B cell (primary cell): Measurements from ENCODE around the gene MRPS34. TPM values are rescaled to one million over a fixed set of nuclear protein-coding genes. Genes with fewer than 3 reads are reported as not detected.

Source experiments
- ATAC-seq: fragments of 200-7000 bp; cut with Tn5 transposase; one replicate; pipeline ENCODE4 v1.10.0; 2021; ENCODE audit warnings: low read depth, mild to moderate bottlenecking, moderate number of reproducible peaks, moderate library complexity
- CTCF ChIA-PET: fragments of 350-600 bp; sonication (Branson Sonifier 250); formaldehyde crosslinking; loops from one replicate; lab custom pipeline; 2021; ENCODE audit warnings: antibody characterized with exemption, inconsistent platforms; lab: Charles Lee
- POLR2A ChIA-PET: fragments of 350-600 bp; sonication (Branson Sonifier 250); formaldehyde crosslinking; loops from one replicate; lab custom pipeline; 2021; ENCODE audit warnings: antibody characterized with exemption; lab: Charles Lee
- DNase-seq: peaks from one replicate; pipeline ENCODE4 v3.0.0; 2013
- H2AFZ ChIP-seq: 2 replicates; pipeline ENCODE4 v1.6.1; 2012; ENCODE audit warnings: mild to moderate bottlenecking, low read depth, low read length; ENCODE audit not compliant: insufficient read depth, poor library complexity, severe bottlenecking
- H3K27ac ChIP-seq, 2 donors: 1 replicate in 1 of 2; 2 replicates in 1 of 2; pipeline ENCODE4 v1.5.1; 2012 to 2013; ENCODE audit warnings: low read length in 2 of 2, mild to moderate bottlenecking in 2 of 2, moderate library complexity in 1 of 2
- H3K27me3 ChIP-seq, 4 experiments: fragments of 200-600 bp in 1 of 4; sonication (generic) in 1 of 4; replicated peaks in 1 of 4; 1 replicate in 2 of 4; 2 replicates in 2 of 4; pipeline versions ENCODE4 v1.6.1 to v1.7.0; 2013 to 2016; ENCODE audit warnings: low read length in 3 of 4, mild to moderate bottlenecking in 2 of 4, mixed read lengths in 1 of 4, moderate library complexity in 1 of 4; ENCODE audit not compliant: insufficient read depth in 4 of 4, control insufficient read depth in 3 of 4; ENCODE audit errors: control extremely low read depth in 1 of 4
- H3K36me3 ChIP-seq, 2 experiments: replicated peaks in 1 of 2; 1 replicate in 1 of 2; 2 replicates in 1 of 2; pipeline versions ENCODE4 v1.6.1 to v1.7.1; 2013; ENCODE audit warnings: low read length in 1 of 2; ENCODE audit not compliant: insufficient read depth in 2 of 2, control insufficient read depth in 1 of 2; ENCODE audit errors: control extremely low read depth in 1 of 2, extremely low read depth in 1 of 2
- H3K4me1 ChIP-seq, 2 donors: fragments of 200-600 bp in 1 of 2; sonication (generic) in 1 of 2; 1 replicate in 1 of 2; 2 replicates in 1 of 2; pipeline versions ENCODE4 v1.5.1 to v1.6.1; 2013 to 2017; ENCODE audit warnings: low read length in 2 of 2; ENCODE audit not compliant: control insufficient read depth in 2 of 2, insufficient read depth in 2 of 2
- H3K4me2 ChIP-seq: replicated peaks from 2 replicates; pipeline ENCODE3; 2012; ENCODE audit warnings: mild to moderate bottlenecking, low read depth, low read length; ENCODE audit not compliant: poor library complexity, severe bottlenecking
- H3K4me3 ChIP-seq, 5 experiments: fragments of 200-600 bp in 1 of 5; sonication (generic) in 1 of 5; 1 replicate in 3 of 5; 2 replicates in 2 of 5; pipeline versions ENCODE4 v1.5.1 to v1.7.0; 2011 to 2016; ENCODE audit warnings: low read length in 4 of 5, mild to moderate bottlenecking in 4 of 5, low read depth in 2 of 5, control low read depth in 1 of 5, moderate library complexity in 1 of 5; ENCODE audit not compliant: insufficient read depth in 1 of 5; ENCODE audit errors: control extremely low read depth in 1 of 5, extremely low read depth in 1 of 5
- H3K79me2 ChIP-seq: fragments of 200-600 bp; sonication (generic); one replicate; pipeline ENCODE4 v1.6.0; 2016; ENCODE audit warnings: low read length; ENCODE audit not compliant: control insufficient read depth, insufficient read depth
- H3K9ac ChIP-seq: fragments of 200-600 bp; sonication (generic); 2 replicates; pipeline ENCODE4 v1.6.1; 2017; ENCODE audit warnings: mild to moderate bottlenecking, low read length, moderate library complexity
- H3K9me3 ChIP-seq, 3 donors: one replicate each; pipeline versions ENCODE4 v1.6.1 to v1.7.1; 2013; ENCODE audit warnings: low read length in 2 of 3; ENCODE audit not compliant: control insufficient read depth in 2 of 3, insufficient read depth in 1 of 3; ENCODE audit errors: control extremely low read depth in 1 of 3
- H4K20me1 ChIP-seq: 2 replicates; pipeline ENCODE4 v1.6.0; 2012; ENCODE audit warnings: mild to moderate bottlenecking, low read length; ENCODE audit not compliant: insufficient read depth, control insufficient read depth, poor library complexity, severe bottlenecking
- H3K27ac Mint-ChIP-seq: one replicate; pipeline ENCODE4 v1.8.0; 2021; ENCODE audit warnings: mixed read lengths
- H3K27me3 Mint-ChIP-seq: one replicate; pipeline ENCODE4 v1.8.0; 2021; ENCODE audit warnings: mixed read lengths
- H3K4me1 Mint-ChIP-seq: one replicate; pipeline ENCODE4 v1.8.0; 2021; ENCODE audit warnings: mixed read lengths
- H3K4me3 Mint-ChIP-seq: one replicate; pipeline ENCODE4 v1.8.0; 2021; ENCODE audit warnings: mixed read lengths
- H3K9me3 Mint-ChIP-seq: one replicate; pipeline ENCODE4 v1.8.0; 2022; ENCODE audit warnings: mixed read lengths; ENCODE audit not compliant: insufficient read depth
- EZH2 ChIP-seq: IDR thresholded peaks from 2 replicates; pipeline ENCODE4 v1.6.1; 2012; ENCODE audit warnings: borderline replicate concordance, low read depth, mild to moderate bottlenecking, moderate library complexity, low read length; ENCODE audit not compliant: insufficient read depth, poor library complexity, severe bottlenecking
- WGBS: methylation state at CpG from one replicate; pipeline ENCODE4 v1.1.5; 2013; ENCODE audit warnings: missing lambda C conversion rate; ENCODE audit not compliant: insufficient coverage; 5-methylcytosine and 5-hydroxymethylcytosine counted together
- intact Hi-C: fragments of 100-400 bp; cut with micrococcal nuclease; formaldehyde crosslinking; loops from one replicate; pipeline ENCODE4 v1.10.0; 2022
- polyA plus RNA-seq: library from polyadenylated mRNA; depleted of rRNA; stranded (reverse); fragments of >200 nt; gene quantifications from 2 replicates; pipeline ENCODE4 v1.2.3, GENCODE V29; 2012
- total RNA-seq, 2 donors: library from RNA; stranded (reverse); fragments of 120-200 nt in 1 of 2; gene quantifications; 1 replicate in 1 of 2; 2 replicates in 1 of 2; pipeline versions ENCODE4 v1.2.3 to v1.2.4, GENCODE V29; 2013 to 2022
- TF ChIP-seq, protein P1 (sequence below): fragments of 200-600 bp; IDR thresholded peaks from one replicate; pipeline ENCODE4 v1.8.0; 2022; ENCODE audit warnings: antibody characterized with exemption, mild to moderate bottlenecking

MRPS34 gene
- total and polyA plus RNA-seq, 2 donors (not counting 1 experiment from before 2014, with no cell fraction given), result 44.6 to 55.2 TPM

DNA sequence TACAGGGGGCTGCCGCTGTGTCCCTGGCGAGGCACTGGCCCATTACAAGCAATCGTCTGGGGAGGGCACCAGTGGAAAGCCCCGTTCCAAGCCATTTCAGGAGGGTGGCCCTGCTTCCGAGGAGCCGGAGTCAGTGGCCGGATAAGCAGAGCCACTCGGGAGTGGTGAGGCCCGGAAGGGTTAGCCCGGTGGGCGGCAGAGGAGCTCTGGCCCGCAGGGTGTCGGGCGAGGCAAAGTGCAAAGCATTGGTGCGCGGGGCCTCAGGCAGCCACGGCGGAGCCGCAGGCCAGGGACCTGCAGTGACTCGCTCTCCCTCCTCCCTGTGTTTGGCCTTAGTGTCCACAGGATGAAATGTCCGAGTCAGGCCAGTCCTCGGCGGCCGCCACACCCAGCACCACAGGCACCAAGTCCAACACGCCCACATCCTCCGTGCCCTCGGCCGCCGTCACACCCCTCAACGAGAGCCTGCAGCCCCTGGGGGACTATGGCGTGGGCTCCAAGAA lies 26.2 kb downstream of the MRPS34 start:
- POLR2A ChIA-PET, result no interaction called here
- no peak overlapping the region for H3K4me3 Mint-ChIP-seq
- peaks cover 52% of the 10 kb centered on the region for H4K20me1 ChIP-seq
- no peaks in the 10 kb centered on the region for H3K27me3 ChIP-seq
- no peak for ATAC-seq
- H3K4me2 ChIP-seq, result no peak overlapping the region
- H3K9me3 ChIP-seq, result no peaks in the 10 kb centered on the region
- no peak overlapping the region for H3K4me3 ChIP-seq
- TF ChIP-seq, protein P1, sequence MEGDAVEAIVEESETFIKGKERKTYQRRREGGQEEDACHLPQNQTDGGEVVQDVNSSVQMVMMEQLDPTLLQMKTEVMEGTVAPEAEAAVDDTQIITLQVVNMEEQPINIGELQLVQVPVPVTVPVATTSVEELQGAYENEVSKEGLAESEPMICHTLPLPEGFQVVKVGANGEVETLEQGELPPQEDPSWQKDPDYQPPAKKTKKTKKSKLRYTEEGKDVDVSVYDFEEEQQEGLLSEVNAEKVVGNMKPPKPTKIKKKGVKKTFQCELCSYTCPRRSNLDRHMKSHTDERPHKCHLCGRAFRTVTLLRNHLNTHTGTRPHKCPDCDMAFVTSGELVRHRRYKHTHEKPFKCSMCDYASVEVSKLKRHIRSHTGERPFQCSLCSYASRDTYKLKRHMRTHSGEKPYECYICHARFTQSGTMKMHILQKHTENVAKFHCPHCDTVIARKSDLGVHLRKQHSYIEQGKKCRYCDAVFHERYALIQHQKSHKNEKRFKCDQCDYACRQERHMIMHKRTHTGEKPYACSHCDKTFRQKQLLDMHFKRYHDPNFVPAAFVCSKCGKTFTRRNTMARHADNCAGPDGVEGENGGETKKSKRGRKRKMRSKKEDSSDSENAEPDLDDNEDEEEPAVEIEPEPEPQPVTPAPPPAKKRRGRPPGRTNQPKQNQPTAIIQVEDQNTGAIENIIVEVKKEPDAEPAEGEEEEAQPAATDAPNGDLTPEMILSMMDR, result no peak
- no peak for TF ChIP-seq EZH2
- no peak overlapping the region for H3K27ac ChIP-seq
- intact Hi-C loops, result no loop called here
- CTCF ChIA-PET, result no interaction called here
- peaks cover 0 to 68% of the 10 kb centered on the region in 2 experiments for H3K36me3 ChIP-seq
- H2AFZ ChIP-seq, result no peak overlapping the region
- WGBS, result 98% methylated on average over 31 of the region's 31 CpGs
- no peaks in the 10 kb centered on the region for H3K27me3 Mint-ChIP-seq
- H3K9me3 Mint-ChIP-seq, result no peaks in the 10 kb centered on the region
- no peak for DNase-seq
- H3K4me1 ChIP-seq, result no peaks in the 10 kb centered on the region
- H3K27ac Mint-ChIP-seq, result peak overlapping the region; percentile 41
- no peaks in the 10 kb centered on the region for H3K4me1 Mint-ChIP-seq
- H3K9ac ChIP-seq, result no peak overlapping the region
- peaks cover 51% of the 10 kb centered on the region for H3K79me2 ChIP-seq

DNA sequence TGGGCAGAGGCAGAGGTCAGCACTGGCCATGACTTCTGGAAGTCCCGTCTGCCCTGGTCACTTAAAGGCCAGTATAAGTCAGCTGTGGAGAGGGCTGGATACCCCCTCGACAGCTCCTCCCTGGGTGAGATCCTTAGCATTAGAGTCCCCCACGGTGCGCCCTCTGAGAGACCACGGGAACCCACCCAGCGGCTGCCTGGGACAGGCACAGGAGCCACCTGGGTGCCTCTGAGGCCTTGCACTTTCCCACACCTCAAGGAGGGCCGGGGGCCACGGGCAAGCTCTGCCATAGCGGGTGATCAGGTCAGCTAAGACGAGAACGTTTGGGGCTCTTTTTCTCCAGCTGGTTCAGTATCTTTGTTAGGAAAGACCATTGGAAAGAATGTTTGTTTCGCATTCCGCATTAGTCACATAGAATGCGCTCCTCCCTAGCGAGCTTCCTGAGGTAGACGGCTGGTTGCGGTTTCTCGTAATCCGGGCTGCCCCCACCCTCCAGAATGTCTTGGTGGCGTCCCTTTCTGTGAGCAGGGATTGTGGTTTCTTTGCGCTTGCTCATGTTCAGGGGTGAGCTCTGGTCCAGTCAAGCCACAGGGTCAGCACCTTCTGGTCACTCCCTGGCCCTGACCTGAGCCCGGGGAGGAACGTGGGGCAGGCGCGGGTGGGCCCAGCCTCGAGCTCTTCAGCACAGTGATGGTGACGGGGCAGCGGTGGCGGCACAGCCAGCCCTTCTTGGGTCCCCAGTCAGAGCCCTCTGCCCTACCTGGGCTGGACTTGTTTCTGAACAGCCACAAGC lies 26.8 kb downstream of the MRPS34 start:
- H3K27ac ChIP-seq, result no peak overlapping the region
- no peaks in the 10 kb centered on the region for H3K4me1 ChIP-seq
- TF ChIP-seq, protein P1, result no peak
- TF ChIP-seq EZH2, result no peak
- ChIA-PET POLR2A (no interaction called here), CTCF (interaction anchor here (0.9 kb wide), 1 partner anchor 35 kb away, joined by 3 read pairs; no protein-coding TSS in a partner anchor)
- H3K9me3 ChIP-seq, result no peaks in the 10 kb centered on the region
- no peak overlapping the region for H3K4me3 ChIP-seq
- no peak overlapping the region for H3K4me2 ChIP-seq
- DNase-seq (no peak), ATAC-seq (no peak)
- Mint-ChIP-seq H3K4me1 (no peaks in the 10 kb centered on the region), H3K27ac (no peak overlapping the region), H3K27me3 (no peaks in the 10 kb centered on the region), H3K4me3 (no peak overlapping the region), H3K9me3 (no peaks in the 10 kb centered on the region)
- peaks cover 57% of the 10 kb centered on the region for H4K20me1 ChIP-seq
- 98% methylated on average over 25 of the region's 29 CpGs for WGBS
- H3K36me3 ChIP-seq, result peaks cover 0 to 67% of the 10 kb centered on the region in 2 experiments
- intact Hi-C loops, result no loop called here
- H2AFZ ChIP-seq, result no peak overlapping the region
- no peak overlapping the region for H3K9ac ChIP-seq
- H3K27me3 ChIP-seq, result no peaks in the 10 kb centered on the region
- peaks cover 58% of the 10 kb centered on the region for H3K79me2 ChIP-seq
